ENCODE measurements around the gene ARVCF.

Gene ARVCF

GRCh38 chr22:19970479-19971275 is 45.9 kb downstream of the ARVCF start:
- peak; percentile 49 for DNase-seq

- no peak for DNase-seq
Measured at GRCh38 chr22:19970031-19970478, 46.6 kb downstream of the ARVCF start.

- no peak for DNase-seq
Measured at GRCh38 chr22:19969141-19969928, 47.3 kb downstream of the ARVCF start.

DNA sequence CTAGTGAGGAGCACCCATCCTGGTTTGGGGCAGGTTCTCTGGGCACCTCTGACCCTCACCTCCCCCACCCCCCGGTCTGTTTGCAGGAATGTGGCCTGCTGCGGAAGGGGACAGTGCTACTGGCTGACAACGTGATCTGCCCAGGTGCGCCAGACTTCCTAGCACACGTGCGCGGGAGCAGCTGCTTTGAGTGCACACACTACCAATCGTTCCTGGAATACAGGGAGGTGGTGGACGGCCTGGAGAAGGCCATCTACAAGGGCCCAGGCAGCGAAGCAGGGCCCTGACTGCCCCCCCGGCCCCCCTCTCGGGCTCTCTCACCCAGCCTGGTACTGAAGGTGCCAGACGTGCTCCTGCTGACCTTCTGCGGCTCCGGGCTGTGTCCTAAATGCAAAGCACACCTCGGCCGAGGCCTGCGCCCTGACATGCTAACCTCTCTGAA is 48.2 kb downstream of the ARVCF start:
- no peak for DNase-seq

DNA sequence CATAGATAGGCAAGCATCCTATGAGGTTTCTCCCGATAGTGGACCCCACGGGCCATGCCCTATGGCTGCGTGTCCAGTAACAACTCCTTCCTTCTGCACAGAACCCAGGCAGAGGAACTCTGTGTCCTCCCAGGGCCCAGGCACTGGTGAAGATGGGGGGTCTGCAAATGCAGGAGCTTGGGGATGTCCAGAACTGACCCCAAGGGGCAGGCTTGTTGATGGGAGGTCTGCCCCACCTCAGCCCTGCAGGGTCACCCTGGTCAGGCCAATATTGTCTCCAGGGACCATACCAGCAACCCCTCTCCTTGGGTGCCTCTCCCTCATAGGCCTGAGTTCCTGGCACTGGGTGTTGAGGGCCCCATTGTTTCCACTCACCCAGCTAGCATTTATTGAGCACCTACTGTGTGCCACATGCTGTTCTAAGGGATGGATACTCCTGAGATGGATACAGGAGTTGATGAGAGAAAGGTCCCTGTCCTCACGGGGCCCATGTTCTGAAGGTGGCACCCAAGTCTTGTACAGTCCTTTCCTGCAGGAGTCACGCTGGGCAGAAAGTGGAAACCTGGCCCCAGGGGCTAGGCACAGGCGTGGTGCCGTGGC is 48.7 kb downstream of the ARVCF start:
- DNase-seq = no peak

- no peak for DNase-seq
Measured at GRCh38 chr22:19966908-19967750, 49.5 kb downstream of the ARVCF start.

GRCh38 chr22:19965771-19966709 is 50.6 kb downstream of the ARVCF start:
- no peak for DNase-seq

- DNase-seq = no peak
Measured at GRCh38 chr22:19964701-19965386, 51.8 kb downstream of the ARVCF start.

DNA sequence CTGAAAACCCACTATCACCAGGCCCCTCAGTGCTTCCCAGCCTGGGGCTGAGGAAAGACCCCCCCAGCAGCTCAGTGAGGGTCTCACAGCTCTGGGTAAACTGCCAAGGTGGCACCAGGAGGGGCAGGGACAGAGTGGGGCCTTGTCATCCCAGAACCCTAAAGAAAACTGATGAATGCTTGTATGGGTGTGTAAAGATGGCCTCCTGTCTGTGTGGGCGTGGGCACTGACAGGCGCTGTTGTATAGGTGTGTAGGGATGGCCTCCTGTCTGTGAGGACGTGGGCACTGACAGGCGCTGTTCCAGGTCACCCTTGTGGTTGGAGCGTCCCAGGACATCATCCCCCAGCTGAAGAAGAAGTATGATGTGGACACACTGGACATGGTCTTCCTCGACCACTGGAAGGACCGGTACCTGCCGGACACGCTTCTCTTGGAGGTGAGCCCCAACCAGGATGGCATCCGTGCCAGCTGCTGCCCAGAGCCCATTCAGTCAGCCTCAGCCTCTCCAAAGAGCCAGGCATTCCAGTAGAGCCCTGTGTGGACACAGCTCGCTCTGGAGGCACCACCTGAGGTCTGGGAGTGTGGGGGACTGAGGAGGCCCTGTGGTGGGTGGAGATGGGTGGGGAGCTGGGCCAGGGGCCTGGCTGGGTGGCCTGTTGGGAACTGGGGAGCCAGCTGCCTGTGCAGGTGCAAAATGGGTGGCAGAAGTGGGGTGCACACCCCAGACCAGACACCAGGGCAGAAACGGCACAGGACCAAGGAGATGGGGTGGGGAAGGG is 52.6 kb downstream of the ARVCF start:
- DNase-seq = no peak

DNA sequence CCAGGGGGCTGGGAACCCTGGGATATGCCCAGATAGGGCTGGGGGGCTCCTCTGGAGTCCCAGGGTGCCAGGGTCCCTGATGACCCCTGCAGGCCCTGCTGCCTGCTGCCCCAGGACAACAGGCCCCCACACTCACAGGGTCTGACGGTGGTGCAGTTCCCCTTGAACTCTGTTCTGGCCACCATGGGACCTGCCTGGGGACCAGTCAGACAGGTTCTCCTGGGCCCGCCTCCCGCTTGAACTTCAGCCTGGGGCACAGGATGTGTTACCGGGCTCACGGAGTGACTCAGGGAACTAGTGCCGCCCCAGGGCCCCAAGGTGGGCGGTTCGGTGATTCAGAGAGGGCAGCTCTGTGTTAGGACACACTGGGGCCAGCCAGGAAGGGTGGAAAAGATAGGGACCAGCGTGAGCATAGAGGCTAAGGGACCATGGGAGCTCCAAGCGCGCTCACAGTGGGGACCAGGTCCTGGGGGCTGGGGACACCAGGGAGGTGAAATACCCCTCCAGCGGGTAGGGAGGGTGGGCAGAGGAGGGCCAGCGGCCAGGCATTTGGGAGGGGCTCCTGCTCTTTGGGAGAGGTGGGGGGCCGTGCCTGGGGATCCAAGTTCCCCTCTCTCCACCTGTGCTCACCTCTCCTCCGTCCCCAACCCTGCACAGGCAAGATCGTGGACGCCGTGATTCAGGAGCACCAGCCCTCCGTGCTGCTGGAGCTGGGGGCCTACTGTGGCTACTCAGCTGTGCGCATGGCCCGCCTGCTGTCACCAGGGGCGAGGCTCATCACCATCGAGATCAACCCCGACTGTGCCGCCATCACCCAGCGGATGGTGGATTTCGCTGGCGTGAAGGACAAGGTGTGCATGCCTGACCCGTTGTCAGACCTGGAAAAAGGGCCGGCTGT is 53.5 kb downstream of the ARVCF start:
- DNase-seq = no peak

DNA sequence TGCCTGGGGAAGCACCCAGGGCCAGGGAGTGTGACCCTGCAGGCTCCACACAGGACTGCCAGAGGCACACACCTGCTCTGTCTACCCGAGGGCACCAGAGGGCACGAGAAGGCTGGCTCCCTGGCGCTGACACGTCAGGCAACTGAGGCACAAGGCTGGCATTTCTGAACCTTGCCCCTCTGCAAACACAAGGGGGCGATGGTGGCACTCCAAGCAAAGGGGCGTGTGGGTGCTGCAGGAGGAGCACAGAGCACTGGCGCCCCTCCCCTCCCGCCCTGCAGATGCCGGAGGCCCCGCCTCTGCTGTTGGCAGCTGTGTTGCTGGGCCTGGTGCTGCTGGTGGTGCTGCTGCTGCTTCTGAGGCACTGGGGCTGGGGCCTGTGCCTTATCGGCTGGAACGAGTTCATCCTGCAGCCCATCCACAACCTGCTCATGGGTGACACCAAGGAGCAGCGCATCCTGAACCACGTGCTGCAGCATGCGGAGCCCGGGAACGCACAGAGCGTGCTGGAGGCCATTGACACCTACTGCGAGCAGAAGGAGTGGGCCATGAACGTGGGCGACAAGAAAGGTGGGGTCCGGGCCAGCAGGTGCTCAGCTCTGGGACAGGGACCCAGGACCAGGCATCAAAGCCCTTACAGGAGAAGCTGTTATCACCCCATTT is 54.2 kb downstream of the ARVCF start:
- peak; percentile 65 for DNase-seq

DNA sequence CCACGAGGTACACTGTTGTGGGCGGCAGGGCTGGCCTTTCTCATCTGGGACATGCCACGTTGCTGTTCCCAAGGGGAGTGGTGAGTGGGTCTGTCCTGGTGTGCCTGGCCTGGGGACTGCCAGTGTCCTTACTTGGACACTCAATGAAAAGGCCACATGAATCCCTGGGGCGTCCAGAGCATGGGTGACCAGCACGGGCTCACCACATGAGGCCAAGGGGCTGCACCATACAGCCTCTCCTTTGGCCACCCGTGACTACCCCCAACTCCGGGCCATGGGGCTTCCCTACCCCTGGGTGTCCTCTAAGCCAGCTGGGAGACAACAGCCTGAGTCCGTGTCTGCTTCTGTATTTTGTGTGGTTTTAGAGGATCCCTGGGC is 54.8 kb downstream of the ARVCF start:
- no peak for DNase-seq

DNA sequence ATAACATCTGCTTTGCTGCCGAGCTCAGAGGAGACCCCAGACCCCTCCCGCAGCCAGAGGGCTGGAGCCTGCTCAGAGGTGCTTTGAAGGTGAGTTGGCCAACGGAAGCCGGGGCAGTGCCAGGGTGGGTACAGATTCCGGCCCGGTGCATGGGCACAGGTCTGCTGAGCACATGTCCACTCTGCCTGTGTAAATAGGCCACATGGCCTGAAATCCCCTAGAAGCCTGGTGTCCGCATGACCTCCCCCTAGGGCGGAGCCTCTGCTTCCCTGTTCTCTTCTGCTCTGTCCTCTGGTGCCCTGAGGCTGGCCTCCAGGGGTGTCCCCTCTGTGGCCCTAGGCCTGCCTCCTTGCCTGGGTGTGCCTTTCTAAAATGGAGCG is 55.4 kb downstream of the ARVCF start:
- DNase-seq = no peak

GRCh38 chr22:19960491-19961200 is 56.0 kb downstream of the ARVCF start:
- DNase-seq = no peak

DNA sequence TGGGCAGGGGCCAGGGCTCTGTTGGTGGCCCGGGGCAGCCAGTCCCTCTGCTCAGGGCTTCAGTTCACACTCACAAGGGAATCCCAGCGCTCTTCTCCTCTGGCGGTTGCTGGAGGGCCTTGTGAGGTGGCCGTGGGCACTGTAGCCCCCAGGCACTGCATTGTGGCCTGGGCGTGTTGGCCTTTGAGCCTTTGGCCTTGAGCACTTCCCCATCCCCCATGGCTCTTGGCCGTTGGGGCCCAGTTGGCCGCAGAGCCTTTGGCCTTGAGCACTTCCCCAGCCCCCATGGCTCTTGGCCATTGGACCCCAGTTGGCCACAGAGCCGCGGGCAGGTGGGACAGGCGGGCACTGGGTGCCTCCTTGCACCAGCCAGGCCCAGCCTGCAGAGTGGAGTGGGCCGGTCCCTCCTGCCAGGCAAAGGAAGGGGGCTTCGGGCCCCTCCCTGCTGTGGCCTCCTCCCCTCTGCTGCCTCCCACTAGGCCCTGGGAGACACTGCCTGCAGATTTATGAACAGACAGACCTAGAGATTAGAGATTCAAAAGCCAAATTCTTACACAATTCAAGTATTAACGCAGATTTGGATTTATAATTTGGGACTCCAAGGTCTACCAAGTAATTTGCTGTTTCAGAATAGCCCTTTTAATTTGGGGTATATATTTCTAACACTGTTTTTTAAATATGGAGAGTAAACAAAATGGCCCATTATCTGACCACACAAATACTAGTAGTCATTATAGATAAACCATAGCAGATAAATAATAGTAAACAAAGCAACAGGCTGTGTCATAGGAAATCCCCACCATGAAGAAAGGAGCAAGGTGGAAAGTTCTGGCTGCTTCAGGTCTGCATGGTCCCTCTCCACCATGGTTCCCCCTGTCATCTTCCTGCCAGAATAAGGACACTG is 56.8 kb downstream of the ARVCF start:
- no peak for DNase-seq

DNA sequence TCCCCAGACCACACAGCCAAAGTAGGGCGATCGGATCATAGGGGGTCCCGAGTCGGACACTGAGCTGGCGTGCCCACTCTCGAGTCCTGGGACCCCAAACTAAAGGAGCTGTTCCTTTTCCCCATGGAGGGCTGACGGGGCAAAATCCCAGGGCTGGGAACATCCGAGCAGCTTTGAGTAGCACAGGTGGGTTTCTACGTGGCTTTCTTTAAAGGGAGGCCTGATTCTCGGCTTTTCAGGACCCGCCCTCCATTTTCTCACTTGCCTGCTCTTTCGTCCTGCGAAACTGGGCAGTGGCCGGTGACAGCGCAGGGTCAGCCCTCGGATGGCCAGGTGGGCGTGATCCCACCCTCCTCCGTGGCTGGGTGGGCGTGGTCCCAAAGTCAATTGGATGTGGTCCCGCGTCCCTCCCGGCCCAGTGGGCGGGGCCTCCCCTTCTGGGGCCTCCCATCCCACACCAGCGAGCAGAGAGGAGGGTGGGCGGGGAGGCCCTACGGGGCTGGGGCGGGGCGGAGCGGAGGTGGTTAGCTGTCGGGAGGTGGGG is 57.5 kb downstream of the ARVCF start:
- DNase-seq = peak; percentile 50
